K562 (cell line): Measurements from ENCODE around the gene LITAF. TPM values are rescaled to one million over a fixed set of nuclear protein-coding genes. Genes with fewer than 3 reads are reported as not detected.
A peak's percentile ranks its signal among the peaks of the same experiment; 100 is the strongest.

Source experiments
- ATAC-seq: fragments of 200-7000 bp; cut with Tn5 transposase; 3 replicates; pipeline ENCODE4 v1.9.1; 2020; ENCODE audit warnings: moderate library complexity
- BruUV-seq: library from RNA; stranded (reverse); fragments of 400-500 nt; replicated peaks from 2 replicates; lab custom pipeline; 2021; lab: Mats Ljungman, UMichigan
- CTCF ChIA-PET: fragments of 300-600 bp; formaldehyde crosslinking; extraction: SDS; loops from one replicate; lab custom pipeline; 2021; ENCODE audit warnings: low intra/inter-chr PET ratio; lab: Yijun Ruan, JAX
- POLR2A ChIA-PET: fragments of 300-600, 350-650 bp; sonication (Branson Sonifier 250); formaldehyde crosslinking; extraction: SDS; loops from one replicate; lab custom pipeline; 2021; ENCODE audit warnings: antibody characterized with exemption, inconsistent platforms; lab: Yijun Ruan, JAX
- DNase-seq, 4 experiments: peaks; one replicate each; pipeline versions ENCODE4 v3.0.0 to v3.0.0-alpha.2; 2011 to 2018; ENCODE audit warnings: low spot score in 3 of 4, mixed read lengths in 3 of 4; ENCODE audit errors: extremely low read depth in 1 of 4
- FAIRE-seq: peaks from 2 replicates; lab custom pipeline; 2011; peaks lifted over from hg19 to GRCh38; lab: Jason Lieb, UNC
- H2AFZ ChIP-seq: 2 replicates; pipeline ENCODE4 v1.6.0; 2011; ENCODE audit warnings: low read depth, low read length, control low read depth, inconsistent platforms
- H3K27ac ChIP-seq: fragments of 200-600 bp; 3 replicates; pipeline ENCODE4 v1.8.0; 2011; ENCODE audit warnings: low read depth, mild to moderate bottlenecking, control low read depth, inconsistent platforms, low read length, moderate library complexity, mixed read lengths; ENCODE audit errors: extremely low read depth
- H3K27me3 ChIP-seq, 2 experiments: fragments of 300-600 bp in 1 of 2; 2 replicates in 1 of 2; 3 replicates in 1 of 2; pipeline versions ENCODE4 v1.6.0 to v1.8.0; 2011; ENCODE audit warnings: inconsistent platforms in 2 of 2, low read length in 2 of 2, mild to moderate bottlenecking in 1 of 2, mixed read lengths in 1 of 2, moderate library complexity in 1 of 2; ENCODE audit not compliant: control insufficient read depth in 2 of 2, insufficient read depth in 2 of 2
- H3K36me3 ChIP-seq: fragments of 300-600 bp; 3 replicates; pipeline ENCODE4 v1.8.0; 2011; ENCODE audit warnings: mild to moderate bottlenecking, low read length, inconsistent platforms; ENCODE audit not compliant: control insufficient read depth, insufficient read depth
- H3K4me1 ChIP-seq, 2 experiments: fragments of 200-600 bp in 1 of 2; replicated peaks in 1 of 2; 2 replicates in 1 of 2; 3 replicates in 1 of 2; pipeline versions ENCODE4 v1.5.1 to v1.8.0; 2011; ENCODE audit warnings: inconsistent platforms in 2 of 2, low read length in 2 of 2, mild to moderate bottlenecking in 1 of 2, mixed read lengths in 1 of 2, moderate library complexity in 1 of 2; ENCODE audit not compliant: control insufficient read depth in 2 of 2, insufficient read depth in 2 of 2
- H3K4me2 ChIP-seq: 2 replicates; pipeline ENCODE4 v1.6.1; 2011; ENCODE audit warnings: low read length, control low read depth, inconsistent platforms, mixed read lengths; ENCODE audit not compliant: insufficient read depth
- H3K4me3 ChIP-seq: fragments of 200-600 bp; sonication (generic), shearing (Covaris generic); 2 replicates; pipeline ENCODE4 v1.5.1; 2016; ENCODE audit warnings: control low read depth, inconsistent platforms
- H3K79me2 ChIP-seq: fragments of 200-600 bp; 3 replicates; pipeline ENCODE4 v1.8.0; 2011; ENCODE audit warnings: low read length, inconsistent platforms; ENCODE audit not compliant: control insufficient read depth, insufficient read depth
- H3K9ac ChIP-seq, 2 experiments: 2 replicates each; pipeline versions ENCODE4 v1.6.0 to v1.6.1; 2011; ENCODE audit warnings: low read depth in 2 of 2, low read length in 2 of 2, control low read depth in 1 of 2, inconsistent platforms in 1 of 2, mild to moderate bottlenecking in 1 of 2, mixed read lengths in 1 of 2; ENCODE audit not compliant: insufficient read depth in 1 of 2
- H3K9me1 ChIP-seq: one replicate; pipeline ENCODE4 v1.6.0; 2011; ENCODE audit warnings: inconsistent platforms, mild to moderate bottlenecking, low read length, moderate library complexity; ENCODE audit not compliant: control insufficient read depth, insufficient read depth
- H3K9me3 ChIP-seq: replicated peaks from 2 replicates; pipeline ENCODE4 v1.5.1; 2011; ENCODE audit warnings: low read depth, low read length, inconsistent platforms; ENCODE audit not compliant: control insufficient read depth, insufficient read depth
- H4K20me1 ChIP-seq: replicated peaks from 2 replicates; pipeline ENCODE4 v1.6.1; 2011; ENCODE audit warnings: low read length, inconsistent platforms, mixed read lengths; ENCODE audit not compliant: control insufficient read depth, insufficient read depth
- ETV6 ChIP-seq, 3 experiments: fragments of 150-350 bp in 1 of 3; sonication (generic) in 1 of 3; formaldehyde crosslinking in 1 of 3; IDR thresholded peaks; 2 replicates each; pipeline versions ENCODE4 v1.6.1 to v1.8.0; 2014 to 2022; ENCODE audit warnings: borderline replicate concordance in 2 of 3, low read depth in 2 of 3, antibody characterized with exemption in 1 of 3, low read length in 1 of 3, mild to moderate bottlenecking in 1 of 3, missing genetic modification reagents in 1 of 3
- ILF3 ChIP-seq: fragments of 450-650 bp; IDR thresholded peaks from 2 replicates; pipeline ENCODE4 v1.6.1; 2018; ENCODE audit warnings: antibody characterized with exemption, mild to moderate bottlenecking, moderate library complexity, borderline replicate concordance
- KAT2B ChIP-seq: IDR thresholded peaks from one replicate; pipeline ENCODE4 v1.6.1; 2012; ENCODE audit warnings: low read depth, mild to moderate bottlenecking, control low read depth, inconsistent platforms, low read length, moderate library complexity
- MAZ ChIP-seq, 2 experiments: fragments of 450-650 bp in 1 of 2; sonication (generic) in 1 of 2; formaldehyde crosslinking; IDR thresholded peaks in 1 of 2; conservative IDR thresholded peaks in 1 of 2; 2 replicates each; pipeline versions ENCODE4 v1.4.0 to v1.5.0; 2020; ENCODE audit warnings: mild to moderate bottlenecking in 1 of 2, missing genetic modification reagents in 1 of 2
- ZNF121 ChIP-seq: sonication (generic); formaldehyde crosslinking; conservative IDR thresholded peaks from 2 replicates; pipeline ENCODE4 v1.8.0; 2022; ENCODE audit warnings: missing genetic modification reagents
- WGBS: fragments of 100-300 bp; shearing (Covaris generic); methylation state at CpG from one replicate; pipeline ENCODE4 v1.1.6; 2016; ENCODE audit warnings: low coverage, mixed read lengths; ENCODE audit not compliant: insufficient coverage; ENCODE audit errors: missing lambda C conversion rate; 5-methylcytosine and 5-hydroxymethylcytosine counted together
- in situ Hi-C: fragments of 300-500 bp; cut with MboI; formaldehyde crosslinking; loops from 4 replicates; pipeline ENCODE4 v1.15.0; 2018; ENCODE audit warnings: inconsistent platforms, mixed read lengths
- intact Hi-C: fragments of 100-400 bp; cut with micrococcal nuclease; formaldehyde crosslinking; loops from 2 replicates; pipeline ENCODE4 v1.14.2; 2022
- polyA plus RNA-seq, 8 experiments: library from polyadenylated mRNA; depleted of rRNA in 4 of 8; stranded (reverse) in 5 of 8; unstranded in 3 of 8; fragments of >200 nt; fragmentation: Nextera tagmentation in 2 of 8; fragmentation: Illumina TruSeq in 1 of 8; extraction: Ambion mirVana in 2 of 8; extraction: Trizol in 1 of 8; gene quantifications; 2 replicates each; pipeline versions ENCODE4 v1.2.1 to v1.2.3, GENCODE V29; 2011 to 2014; ENCODE audit warnings: inconsistent platforms in 1 of 8, missing spikeins in 1 of 8
- total RNA-seq, 7 experiments: library from RNA; depleted of rRNA in 6 of 7; stranded (reverse); fragments of >200 nt in 6 of 7; fragmentation: Illumina TruSeq in 2 of 7; extraction: Trizol in 2 of 7; gene quantifications; 2 replicates each; pipeline versions ENCODE4 v1.2.1 to v1.2.3, GENCODE V29; 2011 to 2021; ENCODE audit warnings: low replicate concordance in 1 of 7
- TF ChIP-seq, protein P1 (sequence below): fragments of 250-450 bp; sonication (Bioruptor Pico); IDR thresholded peaks from 2 replicates; pipeline ENCODE4 v1.8.0; 2021; ENCODE audit warnings: moderate library complexity, mild to moderate bottlenecking, inconsistent platforms

Gene LITAF
- total and polyA plus RNA-seq, 9 of the 15 experiments (the other 6 are each of a cell fraction or from before 2014, with no cell fraction given), result 4.1 to 17.8 (median 11.9) TPM

GRCh38 chr16:11562411-11562810, 24.3 kb downstream of the LITAF start (continued):
- TF ChIP-seq, protein P1, sequence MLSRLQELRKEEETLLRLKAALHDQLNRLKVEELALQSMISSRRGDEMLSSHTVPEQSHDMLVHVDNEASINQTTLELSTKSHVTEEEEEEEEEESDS (CRISPR knock-in tag), result no peak
- no peak for TF ChIP-seq KAT2B
- no peak for TF ChIP-seq ETV6 (IDR thresholded peaks at IDR 0.05; ENCODE audit: borderline replicate concordance in 1 of 2, low read depth in 2 of 2, low read length in 1 of 2)
- TF ChIP-seq ETV6 (CRISPR knock-in tag; IDR thresholded peaks at IDR 0.05; ENCODE audit: borderline replicate concordance), result no peak
- TF ChIP-seq ILF3, result no peak

GRCh38 chr16:11561856-11562255, 24.9 kb downstream of the LITAF start:
- H3K4me3 ChIP-seq, result no peak overlapping the region
- H4K20me1 ChIP-seq, result no peaks in the 10 kb centered on the region
- intact Hi-C loops (no loop called here), in situ Hi-C loops (no loop called here)
- no peak overlapping the region for H2AFZ ChIP-seq
- no peaks in the 10 kb centered on the region for H3K9me1 ChIP-seq
- H3K36me3 ChIP-seq, result no peaks in the 10 kb centered on the region
- no TSS peak for BruUV-seq
- FAIRE-seq (no peak), DNase-seq (no peak), ATAC-seq (no peak)
- H3K4me1 ChIP-seq, result no peaks in the 10 kb centered on the region; a peak in 1 of 5 replicates
- ChIA-PET POLR2A (interaction anchor here (0.6 to 1.2 kb wide), 2 partner anchors 71 to 1252 kb away, joined by 3 read pairs; no protein-coding TSS in a partner anchor), CTCF (no interaction called here)
- no peaks in the 10 kb centered on the region for H3K9me3 ChIP-seq
- no peak overlapping the region for H3K9ac ChIP-seq
- peak; percentile 68 for TF ChIP-seq ZNF121 (CRISPR knock-in tag)
- no peak for TF ChIP-seq MAZ (CRISPR knock-in tag; conservative IDR thresholded peaks at IDR 0.05 in 1 of 2, IDR thresholded peaks at IDR 0.05 in 1 of 2)
- no peak overlapping the region for H3K4me2 ChIP-seq
- H3K27ac ChIP-seq, result no peak overlapping the region
- no peaks in the 10 kb centered on the region for H3K79me2 ChIP-seq
- peaks cover 0 to 33% of the 10 kb centered on the region in 2 experiments; a peak in 4 of 5 replicates for H3K27me3 ChIP-seq
- 24% methylated on average over 3 of the region's 3 CpGs for WGBS
